GM19043 (cell line): ENCODE data around the gene KCND2.
"Not testable (repeated sequence)": the region's sequence is repeated elsewhere in the genome, so short reads cannot be mapped to it uniquely, and the experiment has no call there.

ENCODE experiments used
- ATAC-seq: cut with Tn5 transposase; IDR thresholded peaks from one replicate; pipeline ENCODE4 v1.9.1; 2021; ENCODE audit warnings: low read depth; ENCODE audit not compliant: unreplicated experiment

Gene KCND2

GRCh38 chr7:120272701-120273475 lies at the start of gene KCND2:
KCND2 (plus strand) TSS chr7:120273175.
- ATAC-seq = peak; percentile 23

- no peak for ATAC-seq
These were observed 46.8 kb upstream of the KCND2 start for GRCh38 chr7:120226188-120226587.

- ATAC-seq = no peak
These were observed 45.7 kb upstream of the KCND2 start for GRCh38 chr7:120227255-120227654.

GRCh38 chr7:120229084-120229483 lies 43.9 kb upstream of the KCND2 start:
- no peak for ATAC-seq

- no peak for ATAC-seq
These were observed 39.6 kb upstream of the KCND2 start for GRCh38 chr7:120233338-120233737.

- not testable (repeated sequence) for ATAC-seq
These were observed 32.6 kb upstream of the KCND2 start for GRCh38 chr7:120240350-120240749.

GRCh38 chr7:120241973-120242372 lies 31.0 kb upstream of the KCND2 start:
- no peak for ATAC-seq

- no peak for ATAC-seq
These were observed 18.1 kb upstream of the KCND2 start for GRCh38 chr7:120254845-120255244.

- ATAC-seq = no peak
These were observed 16.5 kb upstream of the KCND2 start for GRCh38 chr7:120256344-120257070.

- no peak for ATAC-seq
These were observed 13.6 kb upstream of the KCND2 start for GRCh38 chr7:120259386-120259785.

GRCh38 chr7:120260111-120260510 lies 12.9 kb upstream of the KCND2 start:
- ATAC-seq = no peak

GRCh38 chr7:120272261-120272660 lies 714 bp upstream of the KCND2 start:
- peak; percentile 40 for ATAC-seq

- ATAC-seq = peak; percentile 67
These were observed 551 bp downstream of the KCND2 start for GRCh38 chr7:120273476-120273975.

- ATAC-seq = no peak
These were observed 1.5 kb downstream of the KCND2 start for GRCh38 chr7:120274482-120274881.

- no peak for ATAC-seq
These were observed 1.9 kb downstream of the KCND2 start for GRCh38 chr7:120274899-120275298.

- ATAC-seq = no peak
These were observed 3.7 kb downstream of the KCND2 start for GRCh38 chr7:120276720-120277119.

GRCh38 chr7:120278773-120279172 lies 5.8 kb downstream of the KCND2 start:
- no peak for ATAC-seq

GRCh38 chr7:120280743-120281142 lies 7.8 kb downstream of the KCND2 start:
- ATAC-seq = no peak

GRCh38 chr7:120293027-120293426 lies 20.1 kb downstream of the KCND2 start:
- ATAC-seq = no peak

- no peak for ATAC-seq
These were observed 29.2 kb downstream of the KCND2 start for GRCh38 chr7:120302190-120302589.

GRCh38 chr7:120303105-120303504 lies 30.1 kb downstream of the KCND2 start:
- no peak for ATAC-seq

GRCh38 chr7:120304674-120305073 lies 31.7 kb downstream of the KCND2 start:
- no peak for ATAC-seq
